Right lung (tissue), 10 donors: ENCODE data around the gene ZNF432. TPM values are rescaled to one million over a fixed set of nuclear protein-coding genes. Genes with fewer than 3 reads are reported as not detected.
"Not testable (repeated sequence)": the region's sequence is repeated elsewhere in the genome, so short reads cannot be mapped to it uniquely, and the experiment has no call there.

Source experiments
- DNase-seq, 2 donors: peaks; one replicate each; pipeline ENCODE4 v3.0.0-alpha.2; 2013
- long read RNA-seq, 8 donors: transcript quantifications; one replicate each; lab custom pipeline, GENCODE V29; 2026
- polyA plus RNA-seq, 5 donors: library from polyadenylated mRNA; unstranded; fragments of 120-200 nt; gene quantifications; one replicate each; pipeline versions ENCODE4 v1.2.1 to v1.2.3, GENCODE V29; 2013; ENCODE audit warnings: inconsistent platforms in 1 of 5, low replicate concordance in 1 of 5; ENCODE audit not compliant: insufficient read length in 5 of 5, insufficient read depth in 1 of 5

Gene ZNF432
- 10 to 100 TPM; 17.9 to 29.1 (median 22.9) TPM for polyA plus RNA-seq
- long read RNA-seq, donor 1, partial matches to known transcripts: 0 of 2 reads
- long read RNA-seq, donor 1, other reads (novel, unspliced or antisense): 0 of 2 reads
- long read RNA-seq, donor 2, partial matches to known transcripts: 0 of 1 reads
- long read RNA-seq, donor 2, other reads (novel, unspliced or antisense): 0 of 1 reads
- long read RNA-seq, donor 3: 0 reads
- long read RNA-seq, donor 4, partial matches to known transcripts: 0 of 1 reads
- long read RNA-seq, donor 4, other reads (novel, unspliced or antisense): 0 of 1 reads
- long read RNA-seq, donor 5, partial matches to known transcripts: 20 of 22 reads
- long read RNA-seq, donor 5, other reads (novel, unspliced or antisense): 0 of 22 reads
- long read RNA-seq, donor 6, transcript ZNF432-201 (5 exons, 2,577 nt): major isoform, 6 of 7 reads
- long read RNA-seq, donor 6, partial matches to known transcripts: 0 of 7 reads
- long read RNA-seq, donor 6, other reads (novel, unspliced or antisense): 0 of 7 reads
- long read RNA-seq, donor 7, partial matches to known transcripts: 5 of 6 reads
- long read RNA-seq, donor 7, other reads (novel, unspliced or antisense): 0 of 6 reads
- long read RNA-seq, donor 8, partial matches to known transcripts: 0 of 1 reads
- long read RNA-seq, donor 8, other reads (novel, unspliced or antisense): 0 of 1 reads

GRCh38 chr19:52048555-52049501, at the start of gene ZNF432:
Gene ZNF432 (minus strand): TSS chr19:52048838. CDS start chr19:52046868, 1,970 bp downstream.
- DNase-seq: peak; percentile 97 to 98

- not testable (repeated sequence) for DNase-seq
Measured at GRCh38 chr19:52096416-52096815, 47.8 kb upstream of the ZNF432 start.

GRCh38 chr19:52095172-52096014, 46.8 kb upstream of the ZNF432 start, which contains the start of gene ZNF841:
Gene ZNF841 (minus strand): TSS chr19:52095765. CDS start chr19:52084801, 10,964 bp downstream.
- DNase-seq: peak; percentile 86 to 87

DNA sequence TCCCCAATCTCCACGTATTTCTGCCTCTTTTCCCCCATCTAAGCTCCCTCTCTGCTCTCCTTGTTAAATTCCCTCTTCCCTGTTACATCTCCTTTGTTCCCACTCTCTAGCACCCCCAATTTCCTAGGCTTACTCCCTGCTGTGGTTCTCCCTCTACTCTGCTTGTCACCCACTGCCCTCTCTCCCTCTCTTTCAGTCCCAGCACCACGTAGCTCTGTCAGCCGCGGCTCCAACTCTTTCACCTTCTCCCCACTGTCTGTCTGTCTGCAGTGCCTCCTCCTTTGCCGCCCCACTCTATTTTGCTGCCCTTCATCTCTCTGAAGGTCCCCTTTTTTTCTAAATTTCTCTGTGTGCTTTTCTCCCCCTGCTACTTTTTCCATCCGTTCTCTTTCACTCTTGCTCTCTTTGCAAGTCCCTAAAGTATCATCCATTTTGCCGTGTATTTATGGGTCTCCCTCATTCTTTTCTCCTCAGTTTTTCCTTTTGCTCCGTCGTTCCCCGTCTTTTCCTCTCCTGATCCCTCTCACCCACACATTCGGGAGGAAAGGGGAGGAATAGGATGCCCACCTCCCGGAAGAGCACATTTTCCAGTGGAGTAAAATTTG, 46.0 kb upstream of the ZNF432 start:
- DNase-seq: peak in 1 of 2 donors; percentile 1

- DNase-seq: no peak
Measured at GRCh38 chr19:52086481-52086880, 37.8 kb upstream of the ZNF432 start.

DNA sequence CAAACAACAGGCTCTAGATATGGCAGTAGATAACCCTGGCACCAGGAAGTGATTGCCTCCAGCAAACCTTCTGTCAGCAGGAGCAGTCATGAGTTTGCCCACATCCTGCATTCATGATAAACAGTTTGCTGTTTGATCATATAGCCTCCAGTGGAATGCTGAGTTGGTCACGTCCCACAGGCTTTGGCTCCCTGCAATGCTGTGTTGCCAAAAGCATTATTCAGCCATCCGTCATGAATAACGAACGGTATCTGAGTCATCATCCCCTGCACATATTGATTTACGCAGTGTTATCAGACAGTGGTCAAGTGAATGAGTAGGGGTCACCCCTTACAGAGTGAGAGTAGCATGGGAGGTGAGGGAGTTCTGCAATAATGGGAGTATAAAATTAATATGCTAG, 21.9 kb upstream of the ZNF432 start:
- no peak for DNase-seq

DNA sequence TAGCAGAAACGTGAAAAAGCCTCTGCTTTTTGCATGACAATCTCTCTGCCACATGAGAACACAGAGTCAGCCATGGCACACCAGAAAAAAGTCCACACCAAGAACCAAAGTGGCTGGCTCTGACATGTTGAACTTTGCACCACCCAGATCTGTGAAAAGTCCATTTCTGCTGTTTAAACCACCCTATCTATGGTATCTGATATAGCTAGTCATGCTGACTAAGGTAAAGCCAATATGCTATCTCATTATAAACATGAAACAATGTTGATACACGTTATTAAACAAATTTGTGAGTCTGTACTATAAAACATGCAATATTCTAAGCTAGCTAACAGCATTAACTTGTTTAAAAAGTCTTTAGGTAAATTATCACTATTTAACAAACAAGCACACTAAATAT, 21.0 kb upstream of the ZNF432 start:
- DNase-seq: no peak

DNA sequence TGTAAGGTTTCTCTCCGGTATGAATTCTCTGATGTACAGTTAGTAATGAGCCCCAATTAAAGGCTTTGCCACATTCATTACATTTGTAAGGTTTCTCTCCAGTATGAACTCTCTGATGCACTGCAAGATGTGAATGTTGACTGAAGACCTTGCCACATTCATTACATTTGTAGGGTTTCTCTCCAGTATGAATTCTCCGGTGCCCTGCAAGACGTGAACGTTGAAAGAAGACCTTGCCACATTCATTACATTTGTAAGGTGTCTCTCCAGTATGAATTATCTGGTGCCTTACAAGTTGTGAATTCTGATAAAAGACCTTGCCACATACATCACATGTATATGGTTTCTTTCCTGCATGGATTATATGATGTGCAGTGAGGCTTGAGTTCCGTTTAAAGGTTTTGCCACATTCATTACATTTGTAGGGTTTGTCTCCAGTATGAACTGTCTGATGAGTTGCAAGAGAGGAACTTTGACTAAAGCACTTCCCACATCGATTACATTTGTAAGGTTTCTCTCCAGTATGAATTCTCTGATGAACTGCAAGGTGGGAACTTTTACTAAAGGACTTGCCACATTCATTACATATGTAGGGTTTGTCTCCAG, 17.7 kb upstream of the ZNF432 start:
- DNase-seq: no peak

- no peak for DNase-seq
Measured at GRCh38 chr19:52065399-52065798, 16.8 kb upstream of the ZNF432 start.

DNA sequence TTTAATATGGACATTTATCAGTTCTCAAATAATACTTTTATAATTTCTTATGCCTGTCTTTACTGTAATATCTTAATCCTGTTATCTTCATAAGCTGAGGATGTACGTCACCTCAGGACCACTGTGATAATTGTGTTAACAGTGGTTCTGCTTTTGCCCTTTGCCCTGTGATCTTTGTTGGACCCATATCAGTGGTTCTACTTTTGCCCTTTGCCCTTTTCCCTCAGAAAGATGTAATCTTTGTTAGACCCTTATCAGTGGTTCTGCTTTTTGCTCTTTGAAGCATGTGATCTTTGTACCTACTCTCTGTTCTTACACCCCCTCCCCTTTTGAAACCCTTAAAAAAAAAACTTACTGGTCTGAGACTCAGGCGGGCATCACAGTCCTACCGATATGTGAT, 7.8 kb upstream of the ZNF432 start:
- not testable (repeated sequence) for DNase-seq

DNA sequence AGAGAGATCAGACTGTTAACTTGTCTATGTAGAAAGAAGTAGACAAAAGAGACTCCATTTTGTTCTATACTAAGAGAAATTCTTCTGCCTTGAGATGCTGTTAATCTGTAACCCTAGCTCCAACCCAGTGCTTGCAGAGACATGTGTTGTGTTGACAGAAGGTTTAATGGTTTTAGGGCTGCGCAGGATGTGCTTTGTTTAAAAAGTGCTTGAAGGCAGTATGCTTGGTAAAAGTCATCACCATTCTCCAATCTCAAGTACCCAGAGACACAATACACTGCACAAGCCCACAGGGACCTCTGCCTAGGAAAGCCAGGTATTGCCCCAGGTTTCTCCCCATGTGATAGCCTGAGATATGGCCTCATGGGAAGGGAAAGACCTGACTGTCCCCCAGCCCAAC, 3.1 kb upstream of the ZNF432 start:
- not testable (repeated sequence) for DNase-seq

- DNase-seq: no peak
Measured at GRCh38 chr19:52039169-52039568, 9.5 kb downstream of the ZNF432 start.

DNA sequence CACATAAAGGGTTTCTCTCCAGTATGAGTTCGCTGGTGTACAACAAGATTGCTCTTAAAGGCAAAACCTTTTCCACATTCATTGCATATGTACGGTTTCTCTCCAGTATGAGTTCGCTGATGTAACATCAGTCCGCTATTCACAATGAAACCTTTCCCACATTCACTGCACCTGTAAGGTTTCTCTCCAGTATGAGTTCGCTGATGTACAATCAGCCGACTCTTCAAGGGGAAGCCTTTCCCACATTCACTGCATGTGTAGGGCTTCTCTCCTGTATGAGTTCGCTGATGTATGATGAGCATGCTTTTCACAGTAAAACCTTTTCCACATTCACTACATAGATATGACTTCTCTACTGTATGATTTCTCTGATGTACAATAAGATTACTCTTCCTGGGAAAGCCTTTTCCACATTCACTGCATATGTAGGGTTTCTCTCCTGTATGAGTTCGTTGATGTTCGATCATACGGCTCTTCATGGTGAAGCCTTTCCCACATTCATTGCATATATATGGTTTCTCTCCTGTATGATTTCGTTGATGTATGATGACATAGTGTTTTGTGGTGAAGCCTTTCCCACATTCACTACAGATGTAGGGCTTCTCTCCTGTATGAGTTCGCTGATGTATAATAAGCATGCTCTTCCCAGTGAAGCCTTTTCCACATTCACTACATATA, 14.4 kb downstream of the ZNF432 start:
- no peak for DNase-seq

- no peak for DNase-seq
Measured at GRCh38 chr19:52028780-52029123, 19.9 kb downstream of the ZNF432 start.

DNA sequence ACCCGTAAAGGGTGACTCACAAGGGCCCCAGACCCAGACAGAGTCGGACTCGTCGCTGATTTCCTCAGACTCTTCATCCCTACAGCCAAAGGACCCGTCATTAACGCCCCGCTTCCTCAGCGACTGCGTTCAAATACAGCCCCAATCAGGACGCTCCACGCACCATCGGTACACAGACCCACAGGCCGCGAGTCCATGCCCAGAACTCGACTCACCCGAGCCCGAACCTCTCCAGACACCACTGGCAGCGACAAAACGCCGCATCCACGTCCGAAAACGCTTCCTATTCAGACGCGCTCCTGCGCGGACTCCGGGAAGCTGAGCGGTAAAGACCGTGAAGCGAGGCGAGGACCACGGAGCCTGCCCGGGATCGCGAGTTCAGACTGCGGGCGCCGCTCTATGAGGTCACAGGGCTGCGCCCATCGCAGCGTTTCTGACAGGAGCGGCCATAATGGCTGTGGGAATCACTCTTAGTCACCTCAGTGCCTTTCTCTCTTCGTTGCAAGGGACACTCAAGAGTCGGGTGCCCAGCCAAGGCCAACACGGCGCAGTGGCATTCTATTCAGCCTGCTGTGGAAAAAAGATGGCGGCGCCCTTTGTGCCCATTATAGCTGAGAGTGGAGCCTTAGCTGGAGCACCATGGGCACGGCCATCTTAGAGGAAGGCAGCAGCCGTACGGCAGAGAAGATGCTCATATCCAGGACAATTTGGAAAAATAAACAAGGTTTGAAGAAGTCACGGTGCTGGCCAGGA, 20.4 kb downstream of the ZNF432 start, which contains the start of gene ZNF614:
Gene ZNF614 (minus strand): TSS at position 353 of the 753 bp plus-strand sequence. CDS start 2,634 bp downstream, outside the sequence.
- peak; percentile 92 to 93 for DNase-seq

DNA sequence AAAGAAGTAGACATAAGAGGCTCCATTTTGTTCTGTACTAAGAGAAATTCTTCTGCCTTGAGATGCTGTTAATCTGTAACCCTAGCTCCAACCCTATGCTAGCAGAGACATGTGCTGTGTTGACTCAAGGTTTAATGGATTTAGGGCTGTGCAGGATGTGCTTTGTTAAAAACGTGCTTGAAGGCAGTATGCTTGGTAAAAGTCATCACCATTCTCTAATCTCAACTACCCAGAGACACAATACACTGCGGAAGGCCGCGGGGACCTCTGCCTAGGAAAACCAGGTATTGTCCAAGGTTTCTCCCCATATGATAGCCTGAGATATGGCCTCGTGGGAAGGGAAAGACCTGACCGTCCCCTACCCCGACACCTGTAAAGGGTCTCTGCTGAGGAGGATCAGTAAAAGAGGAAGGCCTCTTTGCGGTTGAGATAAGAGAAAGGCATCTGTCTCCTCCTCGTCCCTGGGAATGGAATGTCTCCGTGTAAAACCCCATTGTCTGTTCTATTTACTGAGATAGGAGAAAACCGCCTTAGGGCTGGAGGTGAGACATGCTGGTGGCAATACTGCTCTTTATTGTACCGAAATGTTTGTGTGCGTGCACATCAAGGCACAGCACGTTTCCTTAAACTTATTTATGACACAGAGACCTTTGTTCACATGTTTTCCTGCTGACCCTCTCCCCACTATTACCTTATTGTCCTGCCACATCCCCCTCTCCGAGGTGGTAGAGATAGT, 22.2 kb downstream of the ZNF432 start:
- DNase-seq: not testable (repeated sequence)

DNA sequence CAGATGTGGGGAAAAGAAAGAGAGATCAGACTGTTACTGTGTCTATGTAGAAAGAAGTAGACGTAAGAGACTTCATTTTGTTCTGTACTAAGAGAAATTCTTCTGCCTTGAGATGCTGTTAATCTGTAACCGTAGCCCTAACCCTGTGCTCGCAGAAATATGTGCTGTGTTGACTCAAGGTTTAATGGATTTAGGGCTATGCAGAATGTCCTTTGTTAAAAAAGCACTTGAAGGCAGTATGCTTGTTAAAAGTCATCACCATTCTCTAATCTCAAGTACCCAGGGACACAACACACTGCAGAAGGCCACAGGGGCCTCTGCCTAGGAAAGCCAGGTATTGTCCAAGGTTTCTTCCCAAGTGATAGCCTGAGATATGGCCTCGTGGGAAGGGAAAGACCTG, 24.2 kb downstream of the ZNF432 start:
- DNase-seq: not testable (repeated sequence)

DNA sequence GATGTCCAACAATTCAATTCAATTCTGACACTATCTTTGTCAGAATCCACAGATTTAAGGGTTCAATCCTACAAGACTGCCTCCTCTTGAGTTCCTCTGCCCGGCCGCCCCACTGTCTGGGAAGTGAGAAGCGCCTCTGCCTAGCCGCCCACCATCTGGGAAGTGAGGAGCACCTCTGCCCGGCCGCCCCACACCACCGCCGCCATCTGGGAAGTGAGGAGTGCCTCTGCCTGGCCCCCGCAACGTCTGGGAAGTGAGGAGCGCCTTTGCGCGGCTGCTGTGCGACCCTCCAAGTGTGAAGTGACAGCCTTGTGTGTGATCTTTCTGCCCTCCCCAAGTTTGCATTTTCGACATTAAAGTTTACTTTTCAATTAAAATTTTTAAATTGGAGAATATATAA, 26.4 kb downstream of the ZNF432 start:
- no peak for DNase-seq
